Calu3 (cell line): ENCODE data around the gene ATG4B. TPM values are rescaled to one million over a fixed set of nuclear protein-coding genes. Genes with fewer than 3 reads are reported as not detected.

Experiments used
- BruUV-seq: library from RNA; stranded (reverse); fragments of 400-500 nt; replicated peaks from 2 replicates; lab custom pipeline; 2021; lab: Mats Ljungman, UMichigan
- CTCF ChIA-PET: fragments of 300-600 bp; sonication (Branson Sonifier 250); formaldehyde crosslinking; loops from one replicate; lab custom pipeline; 2022; ENCODE audit warnings: antibody characterized with exemption; lab: Charles Lee
- DNase-seq: peaks from one replicate; pipeline ENCODE4 v3.0.0; 2022
- H3K27ac Mint-ChIP-seq: one replicate; pipeline ENCODE4 v1.8.0; 2022; ENCODE audit warnings: mixed read lengths; ENCODE audit not compliant: unreplicated experiment
- H3K27me3 Mint-ChIP-seq: one replicate; pipeline ENCODE4 v1.8.0; 2022; ENCODE audit warnings: mixed read lengths; ENCODE audit not compliant: unreplicated experiment
- H3K36me3 Mint-ChIP-seq: one replicate; pipeline ENCODE4 v1.8.0; 2022; ENCODE audit warnings: mild to moderate bottlenecking, moderate library complexity, mixed read lengths; ENCODE audit not compliant: insufficient read depth, unreplicated experiment
- H3K4me1 Mint-ChIP-seq: one replicate; pipeline ENCODE4 v1.8.0; 2022; ENCODE audit warnings: mild to moderate bottlenecking, low read depth, mixed read lengths; ENCODE audit not compliant: unreplicated experiment
- H3K4me3 Mint-ChIP-seq: one replicate; pipeline ENCODE4 v1.8.0; 2022; ENCODE audit warnings: mild to moderate bottlenecking, low read depth, moderate library complexity, mixed read lengths; ENCODE audit not compliant: unreplicated experiment
- H3K9me3 Mint-ChIP-seq: one replicate; pipeline ENCODE4 v1.8.0; 2022; ENCODE audit warnings: low read depth, mixed read lengths; ENCODE audit not compliant: unreplicated experiment
- intact Hi-C: fragments of 100-400 bp; cut with micrococcal nuclease; formaldehyde crosslinking; loops from one replicate; pipeline ENCODE4 v1.10.0; 2022; ENCODE audit not compliant: unreplicated experiment
- total RNA-seq: library from RNA; stranded (reverse); gene quantifications from 2 replicates; pipeline ENCODE4 v1.2.3, GENCODE V29; 2022
- TF ChIP-seq, protein P1 (sequence below): fragments of 200-600 bp; IDR thresholded peaks from one replicate; pipeline ENCODE4 v1.8.0; 2022; ENCODE audit warnings: antibody characterized with exemption; ENCODE audit not compliant: unreplicated experiment

ATG4B gene
- total RNA-seq, 1 experiment from 2014 or later, result 95.3 TPM

DNA sequence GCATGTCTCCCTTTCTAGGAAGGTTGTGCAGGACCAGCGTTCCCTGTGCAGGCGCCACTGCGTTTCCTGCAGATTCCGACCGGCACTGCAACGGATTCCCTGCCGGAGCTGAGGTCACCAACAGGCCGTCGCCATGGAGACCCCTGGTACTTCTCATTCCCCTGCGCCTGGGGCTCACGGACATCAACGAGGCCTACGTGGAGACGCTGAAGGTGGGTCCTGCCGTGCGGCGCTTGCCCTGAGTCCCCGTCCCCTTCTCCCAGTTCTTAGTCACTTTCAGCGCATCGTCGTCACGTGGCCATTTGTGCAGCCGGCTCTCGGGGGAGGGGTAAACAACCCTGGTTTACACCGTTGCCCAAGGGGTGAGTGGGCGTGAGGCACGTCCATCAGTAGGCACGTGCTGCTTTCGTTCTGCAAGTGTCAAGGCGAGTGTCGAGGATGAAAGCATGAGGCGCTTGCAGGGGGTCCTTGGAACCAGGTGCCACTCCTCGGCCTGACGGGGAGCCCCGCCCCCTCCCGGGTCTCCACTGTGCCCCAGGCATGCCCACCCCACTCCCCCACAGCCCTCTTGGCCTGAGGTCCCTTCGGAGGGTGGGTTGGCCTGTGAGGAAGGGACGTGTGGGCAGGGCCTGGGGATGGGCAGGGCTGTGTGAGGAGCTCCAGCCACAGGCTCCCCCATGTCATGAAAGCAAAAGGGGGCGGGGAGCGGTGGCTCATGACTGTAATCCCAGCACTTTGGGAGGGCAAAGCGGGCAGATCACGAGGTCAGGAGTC lies 29.3 kb downstream of the ATG4B start:
- TF ChIP-seq, protein P1, sequence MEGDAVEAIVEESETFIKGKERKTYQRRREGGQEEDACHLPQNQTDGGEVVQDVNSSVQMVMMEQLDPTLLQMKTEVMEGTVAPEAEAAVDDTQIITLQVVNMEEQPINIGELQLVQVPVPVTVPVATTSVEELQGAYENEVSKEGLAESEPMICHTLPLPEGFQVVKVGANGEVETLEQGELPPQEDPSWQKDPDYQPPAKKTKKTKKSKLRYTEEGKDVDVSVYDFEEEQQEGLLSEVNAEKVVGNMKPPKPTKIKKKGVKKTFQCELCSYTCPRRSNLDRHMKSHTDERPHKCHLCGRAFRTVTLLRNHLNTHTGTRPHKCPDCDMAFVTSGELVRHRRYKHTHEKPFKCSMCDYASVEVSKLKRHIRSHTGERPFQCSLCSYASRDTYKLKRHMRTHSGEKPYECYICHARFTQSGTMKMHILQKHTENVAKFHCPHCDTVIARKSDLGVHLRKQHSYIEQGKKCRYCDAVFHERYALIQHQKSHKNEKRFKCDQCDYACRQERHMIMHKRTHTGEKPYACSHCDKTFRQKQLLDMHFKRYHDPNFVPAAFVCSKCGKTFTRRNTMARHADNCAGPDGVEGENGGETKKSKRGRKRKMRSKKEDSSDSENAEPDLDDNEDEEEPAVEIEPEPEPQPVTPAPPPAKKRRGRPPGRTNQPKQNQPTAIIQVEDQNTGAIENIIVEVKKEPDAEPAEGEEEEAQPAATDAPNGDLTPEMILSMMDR, result no peak
- CTCF ChIA-PET, result no interaction called here
- no peak overlapping the region for H3K4me3 Mint-ChIP-seq
- no peak overlapping the region for H3K27ac Mint-ChIP-seq
- peaks cover 50% of the 10 kb centered on the region for H3K36me3 Mint-ChIP-seq
- no TSS peak for BruUV-seq
- H3K9me3 Mint-ChIP-seq, result no peaks in the 10 kb centered on the region
- no peak for DNase-seq
- intact Hi-C loops, result no loop called here
- H3K4me1 Mint-ChIP-seq, result peaks cover 9% of the 10 kb centered on the region
- H3K27me3 Mint-ChIP-seq, result no peaks in the 10 kb centered on the region

DNA sequence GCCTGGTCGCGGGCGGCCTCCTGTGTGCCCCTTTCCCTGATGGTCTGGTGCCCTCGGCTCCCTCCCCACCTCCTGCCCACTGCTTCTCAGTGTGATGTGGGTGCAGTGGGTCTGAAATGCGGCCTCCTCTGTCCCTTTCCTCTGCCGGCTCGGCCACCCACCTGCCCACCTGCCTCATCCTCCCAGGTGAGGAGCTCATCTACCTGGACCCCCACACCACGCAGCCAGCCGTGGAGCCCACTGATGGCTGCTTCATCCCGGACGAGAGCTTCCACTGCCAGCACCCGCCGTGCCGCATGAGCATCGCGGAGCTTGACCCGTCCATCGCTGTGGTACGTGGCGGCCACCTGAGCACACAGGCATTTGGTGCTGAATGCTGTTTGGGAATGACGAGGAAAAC lies 30.9 kb downstream of the ATG4B start:
- peaks cover 9% of the 10 kb centered on the region for H3K4me1 Mint-ChIP-seq
- DNase-seq, result no peak
- no peak overlapping the region for H3K27ac Mint-ChIP-seq
- H3K36me3 Mint-ChIP-seq, result peaks cover 63% of the 10 kb centered on the region
- BruUV-seq, result no TSS peak
- TF ChIP-seq, protein P1, result no peak
- no peaks in the 10 kb centered on the region for H3K9me3 Mint-ChIP-seq
- CTCF ChIA-PET, result no interaction called here
- intact Hi-C loops, result no loop called here
- no peak overlapping the region for H3K4me3 Mint-ChIP-seq
- no peaks in the 10 kb centered on the region for H3K27me3 Mint-ChIP-seq

DNA sequence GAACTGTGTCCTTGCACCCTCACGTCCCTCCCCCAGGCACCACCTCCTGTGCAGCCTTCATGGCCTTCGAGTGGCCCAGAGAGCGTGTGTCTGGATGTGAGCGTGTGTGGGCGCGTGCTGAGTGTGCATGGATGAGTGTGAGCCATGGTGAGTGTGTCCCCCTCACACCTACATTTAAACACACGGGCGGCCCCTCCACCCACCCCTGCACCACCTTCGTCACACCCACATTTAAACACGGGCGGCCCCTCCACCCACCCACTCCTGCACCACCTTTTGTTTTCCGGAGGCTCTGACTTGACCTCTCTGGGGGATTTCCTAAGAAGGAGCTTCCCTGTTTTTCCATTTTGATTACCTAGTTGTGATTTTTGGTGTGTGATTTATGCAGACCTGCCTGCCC lies 31.3 kb downstream of the ATG4B start:
- Mint-ChIP-seq H3K27ac (no peak overlapping the region), H3K4me1 (peaks cover 9% of the 10 kb centered on the region), H3K36me3 (peaks cover 67% of the 10 kb centered on the region), H3K27me3 (no peaks in the 10 kb centered on the region), H3K4me3 (no peak overlapping the region), H3K9me3 (no peaks in the 10 kb centered on the region)
- DNase-seq, result no peak
- intact Hi-C loops, result no loop called here
- BruUV-seq, result no TSS peak
- TF ChIP-seq, protein P1, result no peak
- CTCF ChIA-PET, result interaction anchor here (0.6 kb wide), 1 partner anchor 14 kb away, joined by 5 read pairs; no protein-coding TSS in a partner anchor

DNA sequence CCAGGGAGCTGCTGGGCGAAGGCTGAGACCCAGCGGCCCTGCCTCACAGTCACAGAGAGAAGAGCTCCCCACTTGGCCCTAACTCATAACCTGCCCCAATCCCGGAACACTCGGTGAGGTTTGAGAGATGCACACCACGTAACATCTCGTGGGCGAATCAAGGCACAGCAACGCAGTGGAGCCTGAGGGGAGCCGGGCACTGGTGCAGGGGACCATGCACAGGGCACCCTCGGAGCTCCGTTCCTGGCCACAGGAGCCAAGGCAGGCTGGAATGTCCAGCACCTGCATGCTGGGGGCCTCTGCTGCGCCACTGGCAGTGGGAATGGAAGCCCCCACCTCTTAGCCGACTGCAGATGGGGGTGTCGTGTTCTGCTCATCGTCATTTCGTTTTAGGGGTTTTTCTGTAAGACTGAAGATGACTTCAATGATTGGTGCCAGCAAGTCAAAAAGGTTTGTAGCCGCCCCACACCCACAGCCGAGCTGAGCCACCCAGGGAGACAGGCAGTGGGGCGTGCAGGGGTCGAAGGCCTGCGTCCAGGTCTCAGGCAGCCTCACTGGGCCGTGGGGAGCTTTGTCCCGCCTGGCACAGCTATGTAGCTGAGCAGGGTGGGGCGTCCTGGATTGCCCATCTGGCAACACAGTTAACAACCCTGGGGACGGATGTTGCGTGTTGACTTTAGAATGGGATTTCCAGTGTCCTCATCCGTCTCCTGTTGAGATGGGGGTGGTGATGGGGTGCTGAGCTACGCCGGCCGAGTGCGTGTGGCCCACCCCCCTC lies 33.0 kb downstream of the ATG4B start:
- H3K27ac Mint-ChIP-seq, result no peak overlapping the region
- H3K36me3 Mint-ChIP-seq, result peaks cover 72% of the 10 kb centered on the region
- H3K9me3 Mint-ChIP-seq, result no peaks in the 10 kb centered on the region
- intact Hi-C loops, result no loop called here
- TF ChIP-seq, protein P1, result no peak
- no TSS peak for BruUV-seq
- H3K4me3 Mint-ChIP-seq, result no peak overlapping the region
- DNase-seq, result no peak
- peaks cover 3% of the 10 kb centered on the region for H3K4me1 Mint-ChIP-seq
- no peaks in the 10 kb centered on the region for H3K27me3 Mint-ChIP-seq
- CTCF ChIA-PET, result interaction anchor here (0.5 kb wide), 1 partner anchor 17 kb away, joined by 6 read pairs; no protein-coding TSS in a partner anchor
